HUES6 (cell line): ENCODE data around the gene TXNDC15.
"Not testable (repeated sequence)": the region's sequence is repeated elsewhere in the genome, so short reads cannot be mapped to it uniquely, and the experiment has no call there.

ENCODE experiments used
- H3K27ac ChIP-seq: 2 replicates; pipeline ENCODE4 v1.7.0; 2013; ENCODE audit warnings: low read depth, mild to moderate bottlenecking, low read length, inconsistent platforms
- H3K27me3 ChIP-seq: 2 replicates; pipeline ENCODE4 v1.6.1; 2013; ENCODE audit warnings: low read length; ENCODE audit not compliant: control insufficient read depth, insufficient read depth
- H3K36me3 ChIP-seq: 2 replicates; pipeline ENCODE4 v1.6.1; 2013; ENCODE audit warnings: low read length; ENCODE audit not compliant: control insufficient read depth, insufficient read depth
- H3K4me1 ChIP-seq: 2 replicates; pipeline ENCODE4 v1.6.1; 2013; ENCODE audit warnings: low read length; ENCODE audit not compliant: control insufficient read depth, insufficient read depth
- H3K4me3 ChIP-seq: 2 replicates; pipeline ENCODE4 v1.5.1; 2013; ENCODE audit warnings: low read depth, low read length
- H3K9ac ChIP-seq: one replicate; pipeline ENCODE4 v1.6.1; 2013; ENCODE audit warnings: mild to moderate bottlenecking, low read length
- H3K9me3 ChIP-seq: 2 replicates; pipeline ENCODE4 v1.6.1; 2013; ENCODE audit warnings: low read depth, low read length; ENCODE audit not compliant: control insufficient read depth, insufficient read depth

Gene TXNDC15

DNA sequence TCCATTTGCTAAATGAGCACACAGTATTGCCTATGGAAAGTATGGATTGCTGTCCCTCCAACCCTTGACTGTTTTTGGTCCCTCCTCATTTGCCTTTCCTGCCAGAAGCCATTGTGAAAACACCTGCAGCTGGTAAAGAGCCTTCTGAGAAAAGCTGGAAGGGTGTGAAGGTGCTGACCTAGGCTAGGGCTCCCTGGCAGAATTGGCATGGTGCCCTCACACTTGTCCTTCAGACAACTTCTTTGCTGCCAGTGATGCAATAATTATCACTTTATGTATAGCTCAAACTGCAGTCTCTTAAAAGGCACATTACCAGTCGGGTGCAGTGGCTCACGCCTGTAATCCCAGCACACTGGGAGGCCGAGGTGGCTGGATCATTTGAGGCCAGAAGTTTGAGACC is 4.2 kb downstream of the TXNDC15 start:
- no peaks in the 10 kb centered on the region for H3K9me3 ChIP-seq
- H3K4me1 ChIP-seq: peaks cover 11% of the 10 kb centered on the region
- no peaks in the 10 kb centered on the region for H3K36me3 ChIP-seq
- no peak overlapping the region for H3K4me3 ChIP-seq
- H3K9ac ChIP-seq: no peak overlapping the region
- no peaks in the 10 kb centered on the region for H3K27me3 ChIP-seq
- no peak overlapping the region for H3K27ac ChIP-seq

DNA sequence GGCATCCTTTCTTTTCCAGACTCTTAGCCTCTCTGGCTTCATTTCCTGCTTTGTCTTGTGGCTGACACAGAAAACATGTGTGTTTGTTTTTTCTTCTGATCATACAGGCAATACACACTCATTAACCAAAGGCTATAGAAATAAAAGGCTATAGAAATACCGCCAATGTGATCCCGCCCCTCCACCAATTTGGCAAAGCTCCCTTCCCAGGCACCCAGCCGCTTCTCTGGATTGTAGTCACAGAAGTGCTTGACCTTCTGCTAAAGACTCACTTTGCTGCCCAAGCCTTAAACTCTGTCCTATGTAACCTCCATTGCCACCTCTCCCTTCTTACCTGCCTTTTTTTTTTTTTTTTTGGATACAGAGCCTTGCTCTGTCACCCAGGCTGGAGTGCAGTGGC is 5.3 kb downstream of the TXNDC15 start:
- H3K36me3 ChIP-seq: no peaks in the 10 kb centered on the region
- no peak overlapping the region for H3K9ac ChIP-seq
- no peaks in the 10 kb centered on the region for H3K9me3 ChIP-seq
- peaks cover 5% of the 10 kb centered on the region; the same call in 1 of the 2 replicates for H3K4me1 ChIP-seq
- H3K4me3 ChIP-seq: no peak overlapping the region
- no peak overlapping the region for H3K27ac ChIP-seq
- H3K27me3 ChIP-seq: no peaks in the 10 kb centered on the region

DNA sequence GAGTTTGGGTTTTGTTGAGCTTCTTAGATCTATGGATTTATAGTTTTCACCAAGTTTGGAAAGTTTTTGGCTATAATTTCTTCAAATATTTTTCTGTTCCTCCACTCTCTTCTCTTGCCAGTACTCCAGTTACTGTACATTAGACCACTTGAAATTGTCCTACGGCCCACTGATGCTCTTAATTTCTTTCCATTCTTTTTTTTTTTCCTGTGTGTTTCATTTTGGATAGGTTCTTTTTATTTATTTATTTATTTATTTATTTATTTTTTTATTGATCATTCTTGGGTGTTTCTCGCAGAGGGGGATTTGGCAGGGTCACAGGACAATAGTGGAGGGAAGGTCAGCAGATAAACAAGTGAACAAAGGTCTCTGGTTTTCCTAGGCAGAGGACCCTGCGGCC is 6.8 kb downstream of the TXNDC15 start:
- H3K4me1 ChIP-seq: not testable (repeated sequence)

DNA sequence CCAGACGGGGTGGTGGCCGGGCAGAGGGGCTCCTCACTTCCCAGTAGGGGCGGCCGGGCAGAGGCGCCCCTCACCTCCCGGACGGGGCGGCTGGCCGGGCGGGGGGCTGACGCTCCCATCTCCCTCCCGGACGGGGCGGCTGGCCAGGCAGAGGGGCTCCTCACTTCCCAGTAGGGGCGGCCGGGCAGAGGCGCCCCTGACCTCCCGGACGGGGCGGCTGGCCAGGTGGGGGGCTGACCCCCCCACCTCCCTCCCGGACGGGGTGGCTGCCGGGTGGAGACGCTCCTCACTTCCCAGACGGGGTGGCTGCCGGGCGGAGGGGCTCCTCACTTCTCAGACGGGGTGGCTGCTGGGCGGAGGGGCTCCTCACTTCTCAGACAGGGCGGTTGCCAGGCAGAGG is 7.5 kb downstream of the TXNDC15 start:
- H3K4me1 ChIP-seq, H3K27me3 ChIP-seq, H3K9me3 ChIP-seq, H3K27ac ChIP-seq, H3K36me3 ChIP-seq, H3K9ac ChIP-seq, H3K4me3 ChIP-seq: not testable (repeated sequence)

More for the DNA sequence above, 6.8 kb downstream of the TXNDC15 start:
- H3K9ac ChIP-seq, H3K4me3 ChIP-seq, H3K27ac ChIP-seq, H3K27me3 ChIP-seq, H3K36me3 ChIP-seq, H3K9me3 ChIP-seq: not testable (repeated sequence)

DNA sequence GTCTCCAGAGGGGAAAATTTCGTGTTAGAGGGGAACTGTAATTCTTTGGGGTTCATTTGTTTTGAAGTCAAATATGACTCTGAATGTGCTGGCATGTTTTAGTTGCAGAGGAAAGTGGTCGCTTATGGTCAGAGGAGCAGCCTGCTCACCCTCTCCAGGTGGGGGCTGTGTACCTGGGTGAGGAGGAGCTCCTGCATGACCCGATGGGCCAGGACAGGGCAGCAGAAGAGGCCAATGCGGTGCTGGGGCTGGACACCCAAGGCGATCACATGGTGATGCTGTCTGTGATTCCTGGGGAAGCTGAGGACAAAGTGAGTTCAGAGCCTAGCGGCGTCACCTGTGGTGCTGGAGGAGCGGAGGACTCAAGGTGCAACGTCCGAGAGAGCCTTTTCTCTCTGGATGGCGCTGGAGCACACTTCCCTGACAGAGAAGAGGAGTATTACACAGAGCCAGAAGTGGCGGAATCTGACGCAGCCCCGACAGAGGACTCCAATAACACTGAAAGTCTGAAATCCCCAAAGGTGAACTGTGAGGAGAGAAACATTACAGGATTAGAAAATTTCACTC is 13.5 kb downstream of the TXNDC15 start:
- Histone ChIP-seq H3K36me3 (no peaks in the 10 kb centered on the region; the same call in 1 of the 2 replicates), H3K9ac (no peak overlapping the region), H3K9me3 (no peaks in the 10 kb centered on the region), H3K27ac (no peak overlapping the region), H3K4me3 (no peak overlapping the region), H3K27me3 (no peaks in the 10 kb centered on the region), H3K4me1 (no peaks in the 10 kb centered on the region)

DNA sequence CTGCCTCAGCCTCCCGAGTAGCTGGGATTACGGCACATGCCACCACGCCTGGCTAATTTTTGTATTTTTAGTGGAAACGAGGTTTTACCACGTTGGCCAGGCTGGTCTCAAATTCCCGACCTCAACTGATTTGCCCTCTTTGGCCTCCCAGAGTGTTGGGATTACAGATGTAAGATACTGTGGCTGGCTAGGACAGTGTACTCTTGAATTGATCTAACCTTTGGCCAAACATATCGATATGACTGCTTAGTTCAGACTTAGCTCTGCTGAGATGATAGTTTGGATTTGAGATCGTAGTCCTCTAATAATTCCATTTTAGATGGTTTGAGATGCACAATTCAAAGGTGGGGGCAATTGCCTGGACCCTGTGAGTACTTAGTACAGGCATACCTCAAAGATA is 15.2 kb downstream of the TXNDC15 start:
- H3K27ac ChIP-seq: no peak overlapping the region
- no peaks in the 10 kb centered on the region for H3K27me3 ChIP-seq
- H3K9me3 ChIP-seq: no peaks in the 10 kb centered on the region

DNA sequence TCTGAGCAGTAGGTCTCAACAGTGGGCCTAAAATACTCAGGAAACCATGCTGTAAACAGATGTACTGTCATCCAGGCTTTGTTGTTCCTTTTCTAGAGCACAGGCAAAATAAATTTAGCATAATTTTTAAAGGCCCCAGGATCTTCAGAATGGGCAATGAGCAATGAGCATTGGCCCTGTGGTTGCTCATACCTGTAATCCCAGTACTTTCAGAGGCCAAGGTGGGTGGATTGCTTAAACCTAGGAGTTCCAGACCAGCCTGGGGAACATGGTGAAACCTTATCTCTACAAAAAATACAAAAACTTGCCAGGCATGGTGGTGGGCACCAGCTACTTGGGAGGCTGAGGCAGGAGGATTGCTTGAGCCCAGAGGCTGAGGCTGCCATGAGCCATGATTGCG is 17.3 kb downstream of the TXNDC15 start:
- Histone ChIP-seq H3K27me3 (no peaks in the 10 kb centered on the region), H3K4me1 (peaks cover 6% of the 10 kb centered on the region; the same call in 1 of the 2 replicates), H3K4me3 (no peak overlapping the region), H3K36me3 (no peaks in the 10 kb centered on the region; the same call in 1 of the 2 replicates), H3K9me3 (no peaks in the 10 kb centered on the region), H3K9ac (no peak overlapping the region), H3K27ac (no peak overlapping the region)

More for the DNA sequence above, 15.2 kb downstream of the TXNDC15 start:
- H3K36me3 ChIP-seq: no peaks in the 10 kb centered on the region; the same call in 1 of the 2 replicates
- no peak overlapping the region for H3K4me3 ChIP-seq
- no peak overlapping the region for H3K9ac ChIP-seq
- peaks cover 6% of the 10 kb centered on the region; the same call in 1 of the 2 replicates for H3K4me1 ChIP-seq

DNA sequence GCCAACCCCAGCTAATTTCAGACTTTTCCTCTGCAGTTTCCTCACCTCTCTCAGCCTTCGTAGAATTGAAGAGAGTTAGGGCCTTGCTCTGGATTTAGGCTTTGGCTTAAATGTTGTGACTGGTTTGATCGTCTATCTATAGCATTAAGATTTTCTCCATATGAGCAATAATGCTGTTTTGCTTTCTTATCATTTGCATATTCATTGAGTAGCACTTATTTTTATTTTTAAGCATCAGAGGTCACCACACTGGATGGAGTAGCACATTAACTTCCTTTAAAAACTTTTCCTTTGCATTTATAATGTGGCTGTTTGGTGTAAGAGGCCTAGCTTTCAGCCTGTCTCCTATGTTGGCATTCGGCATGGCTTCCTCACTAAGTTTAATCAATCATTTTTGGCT is 18.1 kb downstream of the TXNDC15 start:
- Histone ChIP-seq H3K27me3 (no peaks in the 10 kb centered on the region), H3K4me1 (peaks cover 6% of the 10 kb centered on the region; the same call in 1 of the 2 replicates), H3K9me3 (no peaks in the 10 kb centered on the region), H3K4me3 (no peak overlapping the region), H3K36me3 (no peaks in the 10 kb centered on the region; the same call in 1 of the 2 replicates), H3K9ac (no peak overlapping the region), H3K27ac (no peak overlapping the region)

DNA sequence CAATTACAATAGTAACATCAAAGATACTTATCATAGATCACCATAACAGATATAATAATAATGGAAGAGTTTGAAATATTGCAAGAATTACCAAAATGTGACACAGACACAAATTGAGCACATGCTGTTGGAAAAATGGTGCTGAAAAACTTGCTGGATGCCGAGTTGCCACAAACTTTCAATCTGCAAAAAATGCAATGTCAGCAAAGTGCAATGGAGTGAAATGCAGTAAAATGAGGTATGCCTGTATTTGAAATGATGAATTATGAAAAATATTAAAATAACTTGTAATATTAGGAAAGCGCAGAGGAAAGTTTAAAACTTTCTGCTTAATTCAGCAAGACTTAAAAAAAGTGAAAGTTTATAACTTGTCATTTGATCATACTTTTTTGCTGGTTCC is 18.8 kb downstream of the TXNDC15 start:
- Histone ChIP-seq H3K27me3 (no peaks in the 10 kb centered on the region), H3K27ac (no peak overlapping the region), H3K9me3 (no peaks in the 10 kb centered on the region), H3K4me3 (no peak overlapping the region), H3K36me3 (no peaks in the 10 kb centered on the region; the same call in 1 of the 2 replicates), H3K9ac (no peak overlapping the region), H3K4me1 (peaks cover 6% of the 10 kb centered on the region; the same call in 1 of the 2 replicates)

DNA sequence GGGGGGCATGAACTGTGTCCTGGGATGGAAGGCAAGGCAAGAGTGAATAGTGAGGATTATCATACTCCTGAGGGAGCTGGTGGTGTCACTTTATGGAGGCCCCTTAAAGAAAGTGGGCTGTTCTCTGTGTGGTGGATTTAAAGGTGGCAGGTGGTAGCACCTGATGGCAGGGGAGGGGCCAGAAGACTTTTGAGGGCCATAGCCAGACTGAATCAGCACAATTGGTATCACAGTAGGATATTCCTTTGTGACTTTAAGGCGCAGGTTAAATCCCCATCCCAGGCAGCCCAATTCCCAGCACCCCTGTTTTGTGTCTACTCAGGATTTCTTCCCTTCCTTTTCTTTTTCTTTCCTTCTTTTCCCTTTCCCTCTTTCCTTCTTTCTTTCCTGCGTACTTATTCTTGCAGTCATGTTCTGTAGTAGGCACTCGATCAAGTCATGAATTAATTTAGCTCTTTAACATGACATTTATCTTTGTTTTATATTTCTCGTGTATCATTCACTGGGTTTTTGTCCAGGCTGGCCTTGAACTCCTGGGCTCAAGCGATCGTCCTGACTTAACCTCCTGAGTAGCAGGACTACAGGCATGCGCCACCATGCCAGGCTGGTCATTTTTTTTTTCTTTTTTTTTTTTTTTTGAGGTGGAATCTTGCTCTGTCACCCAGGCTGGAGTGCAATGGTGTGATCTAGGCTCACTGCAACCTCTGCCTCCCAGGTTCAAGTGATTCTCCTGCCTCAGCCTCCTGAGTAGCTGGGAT is 19.8 kb downstream of the TXNDC15 start:
- no peaks in the 10 kb centered on the region; the same call in 1 of the 2 replicates for H3K36me3 ChIP-seq

DNA sequence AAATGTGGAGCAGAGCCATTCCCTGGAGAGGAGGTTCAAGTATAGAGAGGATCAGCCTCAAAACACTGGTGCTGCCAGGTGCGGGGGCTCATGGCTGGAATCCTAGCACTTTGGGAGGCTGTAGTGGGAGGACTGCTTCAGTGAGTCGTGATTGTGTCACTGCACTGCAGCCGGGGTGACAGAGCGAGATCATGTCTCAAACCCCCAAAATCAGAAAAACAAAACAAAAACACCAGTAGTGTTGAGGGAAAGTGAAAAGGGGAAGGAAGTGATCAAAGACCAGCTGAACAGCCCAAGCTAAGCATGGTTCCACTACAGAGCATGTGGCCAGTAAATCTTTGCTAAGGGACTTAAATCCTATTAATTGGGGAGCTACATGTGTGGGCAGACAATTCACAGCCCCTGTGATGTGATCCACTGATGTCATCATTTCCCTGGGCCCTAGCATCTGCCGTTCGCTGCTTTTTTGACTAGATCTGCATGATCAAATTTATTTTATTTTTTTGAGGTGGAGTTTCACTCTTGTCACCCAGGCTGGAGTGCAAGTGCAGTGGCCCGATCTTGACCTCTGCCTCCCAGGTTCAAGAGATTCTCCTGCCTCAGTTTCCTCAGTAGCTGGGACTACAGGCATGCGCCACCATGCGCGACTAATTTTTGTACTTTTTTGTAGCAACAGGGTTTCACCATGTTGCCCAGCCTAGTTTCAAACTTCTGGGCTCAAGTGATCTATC is 28.1 kb downstream of the TXNDC15 start:
- Histone ChIP-seq H3K4me3 (no peak overlapping the region), H3K27me3 (no peaks in the 10 kb centered on the region), H3K4me1 (peaks cover 4% of the 10 kb centered on the region; the same call in 1 of the 2 replicates), H3K36me3 (0 out of 2 replicates have a peak, but pooled peaks cover 3% of the 10 kb centered on the region), H3K9me3 (no peaks in the 10 kb centered on the region), H3K9ac (no peak overlapping the region), H3K27ac (no peak overlapping the region)

More for the DNA sequence above, 19.8 kb downstream of the TXNDC15 start:
- Histone ChIP-seq H3K4me3 (no peak overlapping the region), H3K4me1 (peaks cover 6% of the 10 kb centered on the region; the same call in 1 of the 2 replicates), H3K27ac (no peak overlapping the region), H3K9me3 (no peaks in the 10 kb centered on the region), H3K9ac (no peak overlapping the region), H3K27me3 (no peaks in the 10 kb centered on the region)
